Measurements from ENCODE around the gene USP37. TPM values are rescaled to one million over a fixed set of nuclear protein-coding genes. Genes with fewer than 3 reads are reported as not detected.

The USP37 gene
- polyA plus RNA-seq, 4 donors: 14.7 to 18.8 (median 16.0) TPM

- DNase-seq (ENCODE audit: low read depth in 4 of 4, low spot score in 3 of 4): no peak
Measured at GRCh38 chr2:218405086-218405745, 162.9 kb downstream of the USP37 start.

DNA sequence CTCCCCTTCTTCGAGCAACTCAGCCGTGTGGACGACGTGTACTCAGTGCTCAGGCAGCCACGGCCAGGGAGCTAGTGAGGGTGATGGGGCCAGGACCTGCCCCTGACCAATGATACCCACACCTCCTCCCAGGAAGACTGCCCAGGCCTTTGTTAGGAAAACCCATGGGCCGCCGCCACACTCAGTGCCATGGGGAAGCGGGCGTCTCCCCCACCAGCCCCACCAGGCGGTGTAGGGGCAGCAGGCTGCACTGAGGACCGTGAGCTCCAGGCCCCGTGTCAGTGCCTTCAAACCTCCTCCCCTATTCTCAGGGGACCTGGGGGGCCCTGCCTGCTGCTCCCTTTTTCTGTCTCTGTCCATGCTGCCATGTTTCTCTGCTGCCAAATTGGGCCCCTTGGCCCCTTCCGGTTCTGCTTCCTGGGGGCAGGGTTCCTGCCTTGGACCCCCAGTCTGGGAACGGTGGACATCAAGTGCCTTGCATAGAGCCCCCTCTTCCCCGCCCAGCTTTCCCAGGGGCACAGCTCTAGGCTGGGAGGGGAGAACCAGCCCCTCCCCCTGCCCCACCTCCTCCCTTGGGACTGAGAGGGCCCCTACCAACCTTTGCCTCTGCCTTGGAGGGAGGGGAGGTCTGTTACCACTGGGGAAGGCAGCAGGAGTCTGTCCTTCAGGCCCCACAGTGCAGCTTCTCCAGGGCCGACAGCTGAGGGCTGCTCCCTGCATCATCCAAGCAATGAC is 163.6 kb downstream of the USP37 start:
- DNase-seq (ENCODE audit: low read depth in 4 of 4, low spot score in 3 of 4): no peak

- no peak for DNase-seq (ENCODE audit: low read depth in 4 of 4, low spot score in 3 of 4)
Measured at GRCh38 chr2:218403810-218404209, 164.3 kb downstream of the USP37 start.

DNA sequence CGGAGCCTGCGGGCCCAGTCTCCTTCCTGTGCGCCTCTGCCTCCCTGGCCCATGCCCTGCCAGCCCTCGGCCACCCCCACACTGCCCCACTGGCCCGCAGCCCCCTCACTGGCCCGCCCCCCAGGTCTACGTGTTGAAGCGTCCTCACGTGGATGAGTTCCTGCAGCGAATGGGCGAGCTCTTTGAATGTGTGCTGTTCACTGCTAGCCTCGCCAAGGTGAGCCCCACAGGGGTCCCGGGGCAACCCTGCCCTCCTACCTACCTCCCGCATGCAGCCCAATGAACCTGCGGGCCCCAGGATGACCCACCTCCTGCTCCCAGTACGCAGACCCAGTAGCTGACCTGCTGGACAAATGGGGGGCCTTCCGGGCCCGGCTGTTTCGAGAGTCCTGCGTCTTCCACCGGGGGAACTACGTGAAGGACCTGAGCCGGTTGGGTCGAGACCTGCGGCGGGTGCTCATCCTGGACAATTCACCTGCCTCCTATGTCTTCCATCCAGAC is 165.2 kb downstream of the USP37 start:
- DNase-seq (ENCODE audit: low read depth in 4 of 4, low spot score in 3 of 4): no peak

DNA sequence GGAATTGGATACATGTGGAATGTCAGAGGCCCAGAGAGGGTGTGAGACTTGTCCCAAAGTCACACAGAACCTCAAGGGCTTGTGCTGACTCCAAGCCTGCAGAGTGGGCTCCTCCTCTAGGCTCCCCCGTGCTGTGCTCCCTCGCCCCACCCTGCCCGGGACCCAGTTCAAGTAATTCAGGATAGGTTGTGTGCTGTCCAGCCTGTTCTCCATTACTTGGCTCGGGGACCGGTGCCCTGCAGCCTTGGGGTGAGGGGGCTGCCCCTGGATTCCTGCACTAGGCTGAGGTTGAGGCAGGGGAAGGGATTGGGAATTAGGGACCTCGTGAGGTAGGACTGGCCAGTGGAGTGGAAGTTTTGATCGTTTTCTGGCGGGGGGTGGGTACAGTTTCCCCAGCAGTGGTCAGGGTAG is 165.7 kb downstream of the USP37 start:
- DNase-seq (ENCODE audit: low read depth in 4 of 4, low spot score in 3 of 4): no peak

DNA sequence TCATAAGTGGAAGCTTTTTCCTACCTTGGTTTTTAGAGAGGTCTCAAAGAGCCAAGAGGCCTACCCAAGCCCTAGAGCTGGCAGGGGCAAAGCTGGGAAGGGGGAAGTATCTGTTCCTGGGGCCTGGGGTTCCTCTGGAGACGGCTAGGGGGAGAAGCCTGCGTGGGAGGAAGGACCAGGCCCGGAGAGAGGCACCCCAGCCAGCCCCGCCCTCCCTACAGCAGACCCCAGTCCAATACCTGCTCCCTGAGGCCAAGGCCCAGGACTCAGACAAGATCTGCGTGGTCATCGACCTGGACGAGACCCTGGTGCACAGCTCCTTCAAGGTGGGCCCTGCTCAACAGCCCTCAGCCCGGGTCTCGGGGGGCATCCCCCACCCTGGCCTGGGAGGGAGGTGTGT is 166.3 kb downstream of the USP37 start:
- no peak for DNase-seq (ENCODE audit: low read depth in 4 of 4, low spot score in 3 of 4)

- DNase-seq (ENCODE audit: low read depth in 4 of 4, low spot score in 3 of 4): no peak
Measured at GRCh38 chr2:218400930-218401881, 166.9 kb downstream of the USP37 start.

Other genes with a start within 250 kb of the USP37 start
- gene CATIP, start 211.5 kb downstream of the USP37 start, polyA plus RNA-seq (ENCODE audit: insufficient read length in 4 of 4): 1 to 10 TPM; 4.3 to 6.2 (median 5.3) TPM
- gene SLC11A1, start 186.1 kb downstream of the USP37 start, polyA plus RNA-seq (ENCODE audit: insufficient read length in 4 of 4): 1 to 10 TPM in 1 of 4 donors, under 1 TPM in 3; 0.57 to 1.1 (median 0.69) TPM
- gene CTDSP1, start 168.5 kb downstream of the USP37 start, polyA plus RNA-seq (ENCODE audit: insufficient read length in 4 of 4): 100 to 1,000 TPM; 139 to 174 (median 150) TPM
- gene VIL1, start 149.2 kb downstream of the USP37 start, polyA plus RNA-seq (ENCODE audit: insufficient read length in 4 of 4): 10 to 100 TPM; 20.0 to 26.1 (median 23.4) TPM
- 10 to 100 TPM; 45.8 to 60.2 (median 50.6) TPM for gene CNOT9, start 488 bp upstream of the USP37 start, polyA plus RNA-seq (ENCODE audit: insufficient read length in 4 of 4)
- 1 to 10 TPM; 6.2 to 9.0 (median 7.5) TPM for gene PLCD4, start 39.5 kb upstream of the USP37 start, polyA plus RNA-seq (ENCODE audit: insufficient read length in 4 of 4)
- 10 to 100 TPM; 16.0 to 19.5 (median 17.7) TPM for gene ZNF142, start 91.3 kb upstream of the USP37 start, polyA plus RNA-seq (ENCODE audit: insufficient read length in 4 of 4)
- 10 to 100 TPM; 44.2 to 58.4 (median 51.1) TPM for gene BCS1L, start 91.3 kb upstream of the USP37 start, polyA plus RNA-seq (ENCODE audit: insufficient read length in 4 of 4)
- gene RNF25, start 103.7 kb upstream of the USP37 start, polyA plus RNA-seq (ENCODE audit: insufficient read length in 4 of 4): 10 to 100 TPM; 46.4 to 51.7 (median 48.3) TPM
- 10 to 100 TPM; 61.1 to 84.7 (median 70.0) TPM for gene STK36, start 103.7 kb upstream of the USP37 start, polyA plus RNA-seq (ENCODE audit: insufficient read length in 4 of 4)
- 10 to 100 TPM; 29.6 to 32.7 (median 30.7) TPM for gene TTLL4, start 142.5 kb upstream of the USP37 start, polyA plus RNA-seq (ENCODE audit: insufficient read length in 4 of 4)
- gene CYP27A1, start 213.8 kb upstream of the USP37 start, polyA plus RNA-seq (ENCODE audit: insufficient read length in 4 of 4): 10 to 100 TPM; 44.3 to 57.6 (median 50.7) TPM